Natural killer cell treated with Interleukin-12 subunit alpha and Interleukin-12 subunit beta and Interleukin-15 and Interleukin-18, amount 100 ng/mL, for 72 hours (primary cell): ENCODE measurements around the gene ID3. TPM values are rescaled to one million over a fixed set of nuclear protein-coding genes. Genes with fewer than 3 reads are reported as not detected.
A peak's percentile ranks its signal among the peaks of the same experiment; 100 is the strongest.

ENCODE experiments used
- ATAC-seq, 2 donors: fragments of 150-1000 bp; cut with Tn5 transposase in 1 of 2; sonication (Bioruptor Pico), chemical (Tn5 transposase) in 1 of 2; 2 replicates each; pipeline ENCODE4 v1.10.0; 2021
- DNase-seq: peaks from one replicate; pipeline ENCODE4 v3.0.0; 2022; ENCODE audit warnings: low spot score
- H3K27ac Mint-ChIP-seq, 2 donors: 1 replicate in 1 of 2; 2 replicates in 1 of 2; pipeline ENCODE4 v1.8.0; 2022; ENCODE audit warnings: mixed read lengths in 2 of 2, mild to moderate bottlenecking in 1 of 2, moderate library complexity in 1 of 2
- H3K27me3 Mint-ChIP-seq, 2 donors: 1 replicate in 1 of 2; 2 replicates in 1 of 2; pipeline ENCODE4 v1.8.0; 2022; ENCODE audit warnings: mixed read lengths in 2 of 2
- H3K36me3 Mint-ChIP-seq: one replicate; pipeline ENCODE4 v1.8.0; 2022; ENCODE audit warnings: mixed read lengths
- H3K4me1 Mint-ChIP-seq, 2 donors: 1 replicate in 1 of 2; 2 replicates in 1 of 2; pipeline ENCODE4 v1.8.0; 2022; ENCODE audit warnings: low read depth in 2 of 2, mixed read lengths in 2 of 2, mild to moderate bottlenecking in 1 of 2
- H3K4me3 Mint-ChIP-seq: one replicate; pipeline ENCODE4 v1.8.0; 2022; ENCODE audit warnings: mixed read lengths
- H3K9me3 Mint-ChIP-seq: 2 replicates; pipeline ENCODE4 v1.8.0; 2022; ENCODE audit warnings: mixed read lengths
- total RNA-seq, 2 donors: library from RNA; stranded (reverse); gene quantifications; one replicate each; pipeline ENCODE4 v1.2.3, GENCODE V29; 2022

ID3 gene
- total RNA-seq, 2 donors from 2014 or later, result 2.6 to 5.0 TPM

DNA sequence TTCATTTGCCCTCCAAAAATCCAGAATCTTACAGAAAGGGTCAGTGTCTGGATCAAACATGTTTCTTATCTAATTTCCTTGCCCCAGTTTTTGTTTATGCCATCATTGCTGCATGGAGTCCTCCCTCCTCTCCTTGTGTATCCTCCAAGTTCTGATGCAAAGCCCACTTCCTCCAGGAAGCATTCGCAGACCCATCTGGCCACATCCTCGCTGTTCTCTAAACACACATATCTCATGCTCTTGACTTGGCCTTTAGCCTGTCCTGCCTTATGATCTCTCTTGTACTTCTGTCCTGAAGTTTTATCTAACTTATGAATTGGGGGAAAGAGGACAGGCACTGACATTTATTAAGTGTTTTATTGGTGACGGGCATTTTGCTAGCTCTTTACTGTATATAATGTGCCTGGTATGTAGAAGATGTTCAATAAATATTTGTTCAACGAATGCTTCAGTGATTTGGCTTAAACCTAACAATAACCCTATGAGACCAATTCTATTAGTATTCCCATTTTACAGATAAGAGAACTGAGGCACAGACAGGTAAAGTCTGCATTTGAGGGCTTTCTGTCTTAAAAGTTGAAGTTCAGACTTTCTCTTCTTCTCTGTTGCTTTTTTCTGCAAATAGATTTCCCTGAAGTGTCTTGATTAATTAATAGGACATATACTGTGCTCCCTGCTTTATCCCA is 19.2 kb upstream of the ID3 start:
- H3K4me3 Mint-ChIP-seq, result no peak overlapping the region
- DNase-seq (no peak), ATAC-seq (no peak)
- peaks cover 0 to 4% of the 10 kb centered on the region in 2 donors for H3K27me3 Mint-ChIP-seq
- H3K4me1 Mint-ChIP-seq, result no peaks in the 10 kb centered on the region
- no peak overlapping the region for H3K27ac Mint-ChIP-seq
- H3K36me3 Mint-ChIP-seq, result no peaks in the 10 kb centered on the region
- no peaks in the 10 kb centered on the region for H3K9me3 Mint-ChIP-seq

DNA sequence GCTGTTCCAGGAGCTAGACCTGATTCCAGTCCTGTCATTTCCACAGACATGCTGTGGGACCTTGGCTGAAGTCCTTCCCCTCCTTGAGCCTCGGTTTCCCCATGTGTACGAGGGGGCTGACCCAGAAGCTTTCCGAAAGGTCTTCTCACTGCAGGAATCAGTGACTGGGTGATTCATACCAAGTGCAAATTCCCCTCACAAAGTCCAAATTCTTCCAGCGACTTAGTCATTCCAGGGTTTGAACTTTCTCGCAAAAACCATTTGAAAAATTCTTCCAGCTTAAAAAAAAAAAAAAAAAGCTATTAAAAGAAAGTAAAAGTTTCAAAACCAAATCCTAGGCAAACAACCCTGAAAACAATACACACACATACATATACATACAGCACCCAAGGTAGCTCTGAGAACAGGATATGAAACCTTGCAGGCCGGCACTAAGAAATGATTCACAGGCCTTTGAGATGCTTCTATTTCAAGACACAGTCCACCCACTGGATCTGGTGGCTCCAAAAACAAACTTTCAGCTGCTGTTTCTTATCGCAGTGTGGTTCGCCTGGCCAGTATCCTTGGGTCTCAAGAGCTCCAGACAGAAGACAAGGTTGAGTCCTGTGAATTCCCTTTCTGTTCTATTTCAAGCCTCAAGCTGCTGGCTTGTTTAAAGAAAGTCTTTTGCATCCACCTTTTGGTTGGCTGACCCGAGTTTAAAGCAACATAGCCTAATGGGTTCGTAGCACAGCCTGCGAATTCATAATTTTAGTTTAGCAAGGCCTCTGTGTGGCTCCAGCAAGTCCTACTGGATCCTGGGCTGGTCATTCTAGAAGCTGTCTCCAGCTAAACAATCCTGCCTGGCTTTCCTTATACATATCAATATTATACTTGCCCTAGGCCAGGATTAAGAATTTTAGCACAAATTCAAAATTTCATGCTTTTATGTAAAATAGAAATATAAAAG is 18.0 kb upstream of the ID3 start:
- H3K27ac Mint-ChIP-seq, result no peak overlapping the region
- no peaks in the 10 kb centered on the region for H3K36me3 Mint-ChIP-seq
- ATAC-seq, result peak in 1 of 2 donors; percentile 71
- H3K4me3 Mint-ChIP-seq, result no peak overlapping the region
- H3K4me1 Mint-ChIP-seq, result no peaks in the 10 kb centered on the region
- no peaks in the 10 kb centered on the region for H3K9me3 Mint-ChIP-seq
- no peak for DNase-seq
- H3K27me3 Mint-ChIP-seq, result peaks cover 0 to 7% of the 10 kb centered on the region in 2 donors

DNA sequence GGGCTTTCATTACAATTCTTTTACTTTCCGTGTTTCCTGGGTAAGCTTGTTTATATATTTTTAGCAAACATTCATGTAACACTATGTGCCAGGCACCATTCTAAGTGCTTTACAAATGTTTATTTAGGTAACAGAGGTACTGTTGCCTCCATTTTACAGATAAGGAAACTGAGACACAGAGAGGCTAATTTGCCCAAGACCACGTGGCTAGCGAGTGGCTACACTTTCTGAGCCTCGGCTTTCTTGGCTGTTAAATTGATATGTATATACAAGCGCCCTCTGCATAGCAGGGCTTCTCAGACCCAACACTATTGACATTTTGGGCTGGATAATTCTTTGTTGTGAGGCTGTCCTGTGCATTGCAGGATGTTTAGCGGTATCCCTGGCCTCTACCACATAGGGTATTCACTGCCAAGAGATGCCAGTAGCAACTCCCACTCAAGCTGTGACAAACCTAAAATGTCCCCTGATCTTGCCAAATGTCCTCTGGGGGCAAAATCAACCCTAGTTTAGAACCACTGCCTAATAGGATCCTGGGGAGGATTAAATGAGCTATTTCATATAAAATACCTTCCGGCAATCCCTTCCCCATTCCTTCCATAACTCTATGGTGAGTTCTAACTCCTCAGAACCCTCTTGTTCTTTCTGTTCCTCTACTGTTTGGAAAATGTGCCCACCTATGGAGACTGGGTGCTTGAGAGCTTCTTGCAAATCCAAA is 17.2 kb upstream of the ID3 start:
- no peak for DNase-seq
- ATAC-seq, result no peak
- Mint-ChIP-seq H3K27ac (no peak overlapping the region), H3K36me3 (no peaks in the 10 kb centered on the region), H3K27me3 (peaks cover 4 to 9% of the 10 kb centered on the region in 2 donors), H3K4me1 (no peaks in the 10 kb centered on the region), H3K9me3 (no peaks in the 10 kb centered on the region), H3K4me3 (no peak overlapping the region)

DNA sequence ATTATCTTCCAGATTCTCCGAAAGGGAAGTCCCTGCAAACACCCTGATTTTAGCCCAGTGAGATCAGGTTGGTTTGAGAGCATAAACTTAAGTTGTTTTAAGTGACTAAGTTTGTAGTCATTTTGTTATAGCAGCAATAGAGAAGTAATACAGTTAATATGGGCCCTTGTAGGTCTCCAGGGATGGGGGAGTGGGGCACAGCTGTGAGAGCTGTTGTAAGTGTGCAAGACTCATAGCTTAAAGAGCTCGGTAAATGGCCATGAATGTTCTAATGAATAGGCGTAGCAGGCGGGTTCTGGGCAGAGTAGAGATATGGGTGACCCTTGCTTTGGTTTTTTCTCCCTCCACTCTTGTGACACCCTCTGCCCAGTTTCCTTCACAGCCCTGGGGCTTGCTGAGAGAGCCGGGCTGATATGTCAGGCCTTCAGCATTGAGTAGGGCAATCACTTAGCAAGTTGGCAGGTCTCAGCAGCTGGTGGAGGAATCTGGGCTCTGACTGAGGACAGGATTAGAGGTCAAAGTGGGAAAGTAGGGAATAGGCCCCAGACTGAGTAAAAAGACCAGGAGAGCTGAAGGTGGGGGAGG is 16.0 kb upstream of the ID3 start:
- Mint-ChIP-seq H3K4me1 (no peaks in the 10 kb centered on the region), H3K27ac (no peak overlapping the region), H3K9me3 (no peaks in the 10 kb centered on the region), H3K27me3 (peaks cover 12% of the 10 kb centered on the region in 2 donors), H3K36me3 (no peaks in the 10 kb centered on the region), H3K4me3 (no peak overlapping the region)
- no peak for DNase-seq
- peak in 1 of 2 donors; percentile 45 for ATAC-seq

DNA sequence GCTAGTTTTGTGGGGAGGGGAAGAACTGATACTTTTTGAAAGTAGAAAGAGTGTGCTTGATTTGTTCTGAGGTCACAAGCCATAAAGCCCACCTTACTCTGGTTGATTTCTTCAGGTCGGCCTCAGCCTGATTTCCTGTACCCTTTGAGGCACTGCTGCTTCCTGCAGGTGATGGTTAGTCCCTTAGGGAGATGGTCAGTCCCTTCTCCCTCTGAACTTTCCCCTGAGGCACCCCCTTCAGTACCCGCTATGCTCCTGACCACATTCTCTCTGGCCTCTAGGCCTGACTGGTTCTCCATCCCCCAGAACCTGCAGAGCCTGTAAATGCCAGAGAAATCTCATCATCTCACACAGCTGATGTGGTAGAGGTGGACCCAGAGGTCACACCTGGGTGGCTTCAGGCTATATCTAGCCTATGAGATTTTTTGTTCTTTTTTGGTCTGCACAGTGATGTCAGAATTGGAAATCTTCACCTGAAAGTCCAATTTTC is 15.0 kb upstream of the ID3 start:
- Mint-ChIP-seq H3K36me3 (no peaks in the 10 kb centered on the region), H3K27me3 (peaks cover 16 to 18% of the 10 kb centered on the region in 2 donors), H3K27ac (no peak overlapping the region), H3K4me1 (no peaks in the 10 kb centered on the region), H3K9me3 (no peaks in the 10 kb centered on the region), H3K4me3 (no peak overlapping the region)
- ATAC-seq (no peak), DNase-seq (no peak)

DNA sequence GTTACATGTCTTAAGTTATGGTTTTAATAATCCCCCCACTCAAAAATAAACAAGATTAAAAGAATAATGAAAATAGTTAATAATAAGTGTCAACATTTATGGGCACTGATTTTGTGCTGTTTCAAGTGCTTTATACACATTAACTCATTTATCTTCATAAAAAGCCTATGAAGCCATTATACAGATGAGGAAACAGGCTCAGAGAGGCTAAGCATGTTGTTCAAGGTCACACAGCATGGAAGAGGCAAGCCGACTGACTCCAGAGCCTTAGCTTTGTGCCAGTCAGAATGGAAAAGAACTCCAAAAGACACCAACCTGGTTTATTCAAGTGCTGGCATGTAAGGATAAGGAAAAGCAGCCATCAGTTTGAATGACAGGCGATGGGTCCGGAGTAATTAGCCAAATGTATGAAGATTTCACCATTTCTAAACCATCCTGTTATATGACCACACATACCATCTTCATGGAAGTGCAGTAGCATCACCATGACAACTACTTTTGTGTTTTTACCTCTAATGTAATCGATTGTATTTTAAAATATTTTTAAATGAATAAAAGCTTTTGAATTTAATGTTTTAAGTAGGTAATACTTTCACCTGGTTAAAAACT is 14.4 kb upstream of the ID3 start:
- H3K4me1 Mint-ChIP-seq, result peaks cover under 1 to 2% of the 10 kb centered on the region in 2 donors
- DNase-seq (no peak), ATAC-seq (no peak)
- H3K36me3 Mint-ChIP-seq, result no peaks in the 10 kb centered on the region
- no peak overlapping the region for H3K27ac Mint-ChIP-seq
- H3K4me3 Mint-ChIP-seq, result no peak overlapping the region
- peaks cover 20 to 24% of the 10 kb centered on the region in 2 donors for H3K27me3 Mint-ChIP-seq
- no peaks in the 10 kb centered on the region for H3K9me3 Mint-ChIP-seq

DNA sequence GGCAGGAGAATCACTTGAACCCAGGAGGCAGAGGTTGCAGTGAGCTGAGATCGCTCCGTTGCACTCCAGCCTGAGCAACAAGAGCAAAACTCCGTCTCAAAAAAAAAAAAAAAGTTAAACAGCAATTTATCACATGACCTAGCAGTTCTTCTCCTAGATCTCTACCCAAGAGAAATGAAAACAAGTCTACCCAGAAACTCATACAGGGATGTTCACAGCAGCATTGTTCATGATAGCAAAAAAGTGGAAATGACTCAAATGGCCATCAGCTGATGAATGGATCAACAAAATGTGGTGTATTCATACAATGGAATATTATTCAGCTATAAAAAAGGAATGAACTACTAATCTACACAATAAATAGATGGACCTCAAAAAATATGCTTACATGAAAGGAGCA is 12.2 kb upstream of the ID3 start:
- ATAC-seq, result no peak
- H3K4me3 Mint-ChIP-seq, result no peak overlapping the region
- no peaks in the 10 kb centered on the region for H3K36me3 Mint-ChIP-seq
- H3K27me3 Mint-ChIP-seq, result peaks cover 31 to 40% of the 10 kb centered on the region in 2 donors
- H3K9me3 Mint-ChIP-seq, result no peaks in the 10 kb centered on the region
- H3K27ac Mint-ChIP-seq, result no peak overlapping the region
- DNase-seq, result no peak
- peaks cover 7% of the 10 kb centered on the region in 2 donors for H3K4me1 Mint-ChIP-seq

DNA sequence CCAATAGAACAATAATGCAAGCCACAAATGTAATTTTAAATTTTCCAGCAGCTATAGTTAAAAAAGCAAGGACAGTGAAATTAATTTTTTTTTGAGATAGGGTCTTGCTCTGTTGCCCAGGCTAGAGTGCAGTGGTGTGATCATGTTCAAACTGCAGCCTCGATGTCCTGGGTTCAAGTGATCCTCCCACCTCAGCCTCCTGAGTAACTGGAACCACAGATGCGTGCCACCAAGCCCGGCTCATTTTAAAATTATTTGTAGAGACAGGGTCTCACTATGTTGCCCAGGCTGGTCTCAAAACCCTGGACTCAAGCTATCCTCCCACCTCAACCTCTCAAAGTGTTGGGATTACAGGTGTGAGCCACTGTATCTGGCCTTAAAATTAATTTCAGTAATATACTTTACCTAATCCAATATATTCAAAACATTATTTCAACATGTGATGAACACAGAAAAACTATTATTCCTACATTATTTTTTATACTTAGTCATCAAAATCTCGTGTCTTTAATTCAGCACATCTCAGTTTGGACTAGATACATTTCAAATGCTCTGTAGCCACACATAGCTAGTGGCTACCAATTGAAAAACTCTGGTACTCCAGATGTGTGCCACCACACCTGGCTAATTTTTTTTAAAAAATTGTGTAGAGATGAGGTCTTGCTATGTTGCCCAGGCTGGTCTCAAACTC is 10.8 kb upstream of the ID3 start:
- ATAC-seq, result no peak

DNA sequence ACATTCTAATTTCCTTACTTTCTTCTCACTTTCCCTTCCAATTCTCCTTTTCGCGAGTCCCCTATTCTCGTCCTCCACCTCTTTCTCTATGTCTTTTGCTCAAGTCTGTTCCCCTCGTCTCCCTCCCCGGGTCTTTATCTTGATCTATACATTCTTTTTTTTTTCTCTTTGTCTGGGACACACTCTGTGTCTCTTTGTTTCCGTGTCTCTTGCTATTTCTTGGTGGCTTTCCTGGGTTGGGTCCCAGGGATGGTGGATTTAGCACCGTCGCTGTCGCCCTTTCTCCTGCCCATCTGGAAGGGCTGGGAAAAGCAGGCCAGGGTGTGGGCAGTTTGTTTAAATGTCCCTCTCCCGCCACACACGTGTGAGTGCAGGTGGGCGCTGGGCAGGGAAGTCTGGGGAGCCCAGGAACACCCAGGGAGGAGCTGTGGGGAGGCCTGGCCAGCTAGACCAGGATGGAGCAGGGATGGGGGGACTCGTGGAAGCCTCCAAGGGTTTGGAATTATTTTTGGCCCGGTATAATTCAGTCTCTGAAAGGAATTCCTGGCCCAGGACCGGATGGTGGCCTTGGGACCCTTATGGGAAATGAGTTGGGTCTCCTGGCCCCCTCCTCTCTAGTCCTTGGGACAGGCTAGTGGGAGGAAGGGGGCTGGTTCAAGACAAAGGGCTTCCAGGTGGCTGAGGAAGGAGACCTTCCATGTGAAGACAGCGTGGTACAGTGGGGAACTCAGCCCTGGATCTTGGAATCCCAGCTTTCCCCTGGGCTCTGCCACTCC is 9.5 kb upstream of the ID3 start:
- no peaks in the 10 kb centered on the region for H3K36me3 Mint-ChIP-seq
- no peak overlapping the region for H3K27ac Mint-ChIP-seq
- H3K4me3 Mint-ChIP-seq, result peak overlapping the region; percentile 31

More for the DNA sequence above, 10.8 kb upstream of the ID3 start:
- DNase-seq, result no peak
- Mint-ChIP-seq H3K4me1 (peaks cover 7% of the 10 kb centered on the region in 2 donors), H3K4me3 (no peak overlapping the region), H3K36me3 (no peaks in the 10 kb centered on the region), H3K27me3 (peaks cover 36 to 52% of the 10 kb centered on the region in 2 donors), H3K27ac (no peak overlapping the region), H3K9me3 (no peaks in the 10 kb centered on the region)

DNA sequence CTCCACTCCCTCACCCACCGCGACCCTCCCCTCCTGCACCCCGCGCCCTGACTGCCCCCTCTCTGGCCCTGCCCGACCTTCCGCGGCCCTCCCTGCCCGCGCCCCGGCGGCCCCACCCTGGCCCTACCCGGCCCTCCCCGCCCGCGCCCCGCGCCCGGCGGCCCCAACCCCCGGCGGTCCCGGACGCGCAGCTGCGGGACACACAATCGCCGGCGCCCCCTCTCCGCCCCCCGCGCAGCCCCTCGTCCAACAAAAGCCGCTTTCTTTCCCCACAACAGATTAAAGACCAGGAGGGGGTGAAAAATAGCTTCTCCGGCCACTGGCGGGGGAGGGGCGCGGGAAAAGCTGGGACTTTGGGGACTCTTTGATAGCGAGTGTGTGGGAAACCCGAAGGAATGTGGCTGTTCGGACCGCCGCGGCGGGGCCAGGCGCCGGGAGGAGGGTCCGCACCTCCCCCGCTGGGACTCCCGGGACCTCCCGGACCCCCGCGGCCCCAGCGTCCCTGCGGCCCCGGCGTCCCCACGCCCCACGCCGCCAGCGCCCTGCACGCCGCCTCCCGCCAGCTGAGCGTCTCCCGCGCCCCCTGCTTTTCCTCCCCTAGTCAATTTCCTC is 8.8 kb upstream of the ID3 start:
- H3K27ac Mint-ChIP-seq, result no peak overlapping the region
- DNase-seq (no peak), ATAC-seq (peak in 1 of 2 donors; percentile 27)
- peaks cover 48 to 64% of the 10 kb centered on the region in 2 donors for H3K27me3 Mint-ChIP-seq
- H3K4me1 Mint-ChIP-seq, result peaks cover 13% of the 10 kb centered on the region in 2 donors
- peak overlapping the region; percentile 31 for H3K4me3 Mint-ChIP-seq
- H3K36me3 Mint-ChIP-seq, result no peaks in the 10 kb centered on the region
- no peaks in the 10 kb centered on the region for H3K9me3 Mint-ChIP-seq

More for the DNA sequence above, 9.5 kb upstream of the ID3 start:
- Mint-ChIP-seq H3K4me1 (peaks cover 7% of the 10 kb centered on the region in 2 donors), H3K27me3 (peaks cover 41 to 57% of the 10 kb centered on the region in 2 donors), H3K9me3 (no peaks in the 10 kb centered on the region)
- no peak for ATAC-seq
- no peak for DNase-seq

DNA sequence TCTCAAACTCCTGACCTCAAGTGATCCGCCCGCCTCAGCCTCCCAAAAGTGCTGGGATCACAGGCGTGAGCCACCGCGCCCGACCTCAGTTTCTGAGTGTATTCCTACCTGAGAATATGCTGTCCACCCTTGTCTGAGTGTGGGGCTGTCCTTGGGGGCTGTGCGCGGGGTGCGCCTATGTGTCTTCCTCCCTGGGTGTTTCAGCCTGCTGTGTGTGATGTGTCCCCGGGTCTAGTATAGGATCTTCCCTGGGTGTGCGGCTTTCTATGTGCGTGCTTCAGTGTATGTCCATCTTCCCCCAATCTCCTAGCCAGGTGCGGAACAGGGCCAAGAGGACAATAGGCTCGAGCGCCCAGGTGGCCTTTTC is 8.3 kb upstream of the ID3 start:
- Mint-ChIP-seq H3K9me3 (no peaks in the 10 kb centered on the region), H3K27me3 (peaks cover 49 to 69% of the 10 kb centered on the region in 2 donors), H3K4me1 (peaks cover 16 to 18% of the 10 kb centered on the region in 2 donors), H3K36me3 (no peaks in the 10 kb centered on the region), H3K27ac (no peak overlapping the region), H3K4me3 (no peak overlapping the region)
- ATAC-seq (peak in 1 of 2 donors; percentile 9), DNase-seq (no peak)

DNA sequence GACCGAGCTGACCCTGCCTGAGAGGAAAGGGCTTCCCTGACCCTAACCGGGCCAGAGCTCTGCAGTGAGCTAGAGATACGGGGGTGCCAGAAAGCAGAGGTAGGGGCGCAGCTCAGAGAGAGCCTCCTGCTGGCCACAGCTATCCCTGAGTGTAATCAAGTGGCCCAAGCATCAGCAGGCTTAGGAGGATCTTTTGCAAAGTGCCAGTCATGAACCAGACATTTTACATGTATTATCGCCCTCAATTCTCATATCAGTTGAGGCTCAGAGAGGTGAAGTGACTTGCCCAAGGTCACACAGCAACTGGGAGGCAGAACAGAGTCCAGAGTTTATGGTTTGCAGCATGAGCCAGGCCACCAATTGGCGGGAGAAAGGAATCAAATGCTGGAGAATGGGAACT is 7.0 kb upstream of the ID3 start:
- ATAC-seq (no peak), DNase-seq (no peak)
- Mint-ChIP-seq H3K27ac (no peak overlapping the region), H3K9me3 (no peaks in the 10 kb centered on the region), H3K27me3 (peaks cover 54 to 76% of the 10 kb centered on the region in 2 donors), H3K4me1 (peaks cover 21 to 23% of the 10 kb centered on the region in 2 donors), H3K36me3 (no peaks in the 10 kb centered on the region), H3K4me3 (no peak overlapping the region)
